Activated CD8-positive, alpha-beta T cell treated with anti-CD3 and anti-CD28 coated beads for 36 hours (primary cell): ENCODE data around the gene OR4N2. TPM values are rescaled to one million over a fixed set of nuclear protein-coding genes. Genes with fewer than 3 reads are reported as not detected.
"Not testable (repeated sequence)": the region's sequence is repeated elsewhere in the genome, so short reads cannot be mapped to it uniquely, and the experiment has no call there.

ENCODE experiments used
- ATAC-seq: fragments of 200-7000 bp; cut with Tn5 transposase; one replicate; pipeline ENCODE4 v1.10.0; 2021; ENCODE audit warnings: mild to moderate bottlenecking, moderate library complexity
- CTCF ChIA-PET: fragments of 350-600 bp; sonication (Branson Sonifier 250); formaldehyde crosslinking; loops from one replicate; lab custom pipeline; 2021; ENCODE audit warnings: antibody characterized with exemption; lab: Charles Lee
- POLR2A ChIA-PET: fragments of 350-600 bp; sonication (Branson Sonifier 250); formaldehyde crosslinking; loops from one replicate; lab custom pipeline; 2021; ENCODE audit warnings: antibody characterized with exemption; lab: Charles Lee
- DNase-seq: peaks from one replicate; pipeline ENCODE4 v3.0.0-alpha.2; 2020
- H3K27ac Mint-ChIP-seq: one replicate; pipeline ENCODE4 v1.8.0; 2021; ENCODE audit warnings: mild to moderate bottlenecking, mixed read lengths
- H3K27me3 Mint-ChIP-seq: one replicate; pipeline ENCODE4 v1.8.0; 2021; ENCODE audit warnings: mixed read lengths
- H3K36me3 Mint-ChIP-seq: one replicate; pipeline ENCODE4 v1.8.0; 2021; ENCODE audit warnings: low read depth, mixed read lengths
- H3K4me1 Mint-ChIP-seq: one replicate; pipeline ENCODE4 v1.8.0; 2021; ENCODE audit warnings: low read depth, mixed read lengths
- H3K4me3 Mint-ChIP-seq: one replicate; pipeline ENCODE4 v1.8.0; 2021; ENCODE audit warnings: mild to moderate bottlenecking, moderate library complexity, mixed read lengths
- H3K9me3 Mint-ChIP-seq: one replicate; pipeline ENCODE4 v1.8.0; 2021; ENCODE audit warnings: mixed read lengths
- CTCF ChIP-seq: fragments of 200-600 bp; IDR thresholded peaks from one replicate; pipeline ENCODE4 v1.8.0; 2022; ENCODE audit warnings: antibody characterized with exemption, mild to moderate bottlenecking
- intact Hi-C: fragments of 100-400 bp; cut with micrococcal nuclease; formaldehyde crosslinking; loops from one replicate; pipeline ENCODE4 v1.10.0; 2022
- total RNA-seq, 2 experiments: library from RNA; stranded (reverse); gene quantifications; one replicate each; pipeline ENCODE4 v1.2.3, GENCODE V29; 2021

Gene OR4N2
- total RNA-seq, 2 experiments from 2014 or later, result not detected

GRCh38 chr14:19823178-19823577, 19.6 kb downstream of the OR4N2 start:
- Mint-ChIP-seq H3K27ac (no peak overlapping the region), H3K36me3 (no peaks in the 10 kb centered on the region), H3K9me3 (peaks cover 8% of the 10 kb centered on the region), H3K4me1 (no peaks in the 10 kb centered on the region), H3K4me3 (no peak overlapping the region), H3K27me3 (peaks cover 2% of the 10 kb centered on the region)
- intact Hi-C loops, result no loop called here
- TF ChIP-seq CTCF, result no peak
- ChIA-PET CTCF (no interaction called here), POLR2A (no interaction called here)
- DNase-seq (no peak), ATAC-seq (no peak)

- ATAC-seq, result no peak
- CTCF ChIA-PET, result no interaction called here
- POLR2A ChIA-PET, result no interaction called here
These were observed 20.2 kb downstream of the OR4N2 start for GRCh38 chr14:19823765-19824164.

GRCh38 chr14:19827626-19828244, 24.2 kb downstream of the OR4N2 start:
- H3K4me1 Mint-ChIP-seq, CTCF ChIA-PET, H3K4me3 Mint-ChIP-seq, H3K9me3 Mint-ChIP-seq, intact Hi-C loops, H3K27me3 Mint-ChIP-seq, H3K36me3 Mint-ChIP-seq, H3K27ac Mint-ChIP-seq, POLR2A ChIA-PET, ATAC-seq: not testable (repeated sequence)
- DNase-seq, result peak; percentile 6

More at GRCh38 chr14:19823765-19824164, 20.2 kb downstream of the OR4N2 start:
- no peak for DNase-seq
- H3K4me3 Mint-ChIP-seq, result no peak overlapping the region
- no peaks in the 10 kb centered on the region for H3K36me3 Mint-ChIP-seq
- no peak overlapping the region for H3K27ac Mint-ChIP-seq
- no peak for TF ChIP-seq CTCF
- intact Hi-C loops, result no loop called here
- peaks cover 2% of the 10 kb centered on the region for H3K27me3 Mint-ChIP-seq
- peaks cover 8% of the 10 kb centered on the region for H3K9me3 Mint-ChIP-seq
- H3K4me1 Mint-ChIP-seq, result no peaks in the 10 kb centered on the region

GRCh38 chr14:19828314-19828713, 24.7 kb downstream of the OR4N2 start:
- POLR2A ChIA-PET, result no interaction called here
- no peak overlapping the region for H3K4me3 Mint-ChIP-seq
- peaks cover under 1% of the 10 kb centered on the region for H3K9me3 Mint-ChIP-seq
- H3K27me3 Mint-ChIP-seq, result no peaks in the 10 kb centered on the region
- H3K27ac Mint-ChIP-seq, result no peak overlapping the region
- no peak for ATAC-seq
- H3K36me3 Mint-ChIP-seq, result no peaks in the 10 kb centered on the region
- H3K4me1 Mint-ChIP-seq, result no peaks in the 10 kb centered on the region
- no peak for DNase-seq
- TF ChIP-seq CTCF, result no peak
- intact Hi-C loops, result no loop called here
- CTCF ChIA-PET, result no interaction called here

- H3K4me3 Mint-ChIP-seq, H3K27ac Mint-ChIP-seq, CTCF ChIA-PET, DNase-seq, intact Hi-C loops, H3K4me1 Mint-ChIP-seq, H3K9me3 Mint-ChIP-seq, H3K36me3 Mint-ChIP-seq, ATAC-seq, H3K27me3 Mint-ChIP-seq, POLR2A ChIA-PET: not testable (repeated sequence)
These were observed 30.8 kb downstream of the OR4N2 start for GRCh38 chr14:19834203-19834848.

- CTCF ChIA-PET, result no interaction called here
- POLR2A ChIA-PET, result no interaction called here
- peaks cover under 1% of the 10 kb centered on the region for H3K9me3 Mint-ChIP-seq
- no peak for DNase-seq
- no peak overlapping the region for H3K27ac Mint-ChIP-seq
- H3K36me3 Mint-ChIP-seq, result no peaks in the 10 kb centered on the region
- intact Hi-C loops, result no loop called here
- no peaks in the 10 kb centered on the region for H3K27me3 Mint-ChIP-seq
- no peak overlapping the region for H3K4me3 Mint-ChIP-seq
- TF ChIP-seq CTCF, result no peak
- H3K4me1 Mint-ChIP-seq, result no peaks in the 10 kb centered on the region
- no peak for ATAC-seq
These were observed 34.9 kb downstream of the OR4N2 start for GRCh38 chr14:19838433-19838832.
